H1 (cell line): ENCODE measurements around the gene PPM1F. TPM values are rescaled to one million over a fixed set of nuclear protein-coding genes. Genes with fewer than 3 reads are reported as not detected.

Experiments
- CTCF ChIA-PET: fragments of 300-600 bp; sonication (Branson Sonifier 250); formaldehyde crosslinking; loops from one replicate; lab custom pipeline; 2021; ENCODE audit not compliant: partially characterized antibody; lab: Charles Lee
- POLR2A ChIA-PET: fragments of 300-600 bp; sonication (Branson Sonifier 250); formaldehyde crosslinking; loops from one replicate; lab custom pipeline; 2021; ENCODE audit warnings: inconsistent platforms; ENCODE audit not compliant: partially characterized antibody; lab: Charles Lee
- DNase-seq, 2 experiments: peaks; one replicate each; pipeline versions ENCODE4 v3.0.0 to v3.0.0-alpha.2; 2010 to 2022; ENCODE audit warnings: low spot score in 2 of 2, low read depth in 1 of 2, mixed read lengths in 1 of 2
- FAIRE-seq: peaks from 2 replicates; lab custom pipeline; 2011; peaks lifted over from hg19 to GRCh38; lab: Jason Lieb, UNC
- H2AFZ ChIP-seq: 2 replicates; pipeline ENCODE4 v1.8.1; 2012; ENCODE audit warnings: low read length, inconsistent platforms
- H2AK5ac ChIP-seq: 2 replicates; pipeline ENCODE4 v1.6.1; 2013; ENCODE audit warnings: low read depth, low read length
- H2BK120ac ChIP-seq: replicated peaks from 2 replicates; pipeline ENCODE3; 2013; ENCODE audit warnings: low read depth, low read length, inconsistent platforms
- H2BK12ac ChIP-seq: 2 replicates; pipeline ENCODE4 v1.6.1; 2013; ENCODE audit warnings: low read depth, low read length
- H2BK15ac ChIP-seq: 2 replicates; pipeline ENCODE4 v1.6.1; 2013; ENCODE audit warnings: low read length
- H2BK20ac ChIP-seq: 2 replicates; pipeline ENCODE4 v1.6.1; 2013; ENCODE audit warnings: low read length
- H2BK5ac ChIP-seq: 2 replicates; pipeline ENCODE4 v1.6.1; 2013; ENCODE audit warnings: low read depth, low read length
- H3K14ac ChIP-seq: 2 replicates; pipeline ENCODE4 v1.6.1; 2013; ENCODE audit warnings: inconsistent platforms; ENCODE audit not compliant: insufficient read length
- H3K18ac ChIP-seq: 2 replicates; pipeline ENCODE4 v1.6.1; 2013; ENCODE audit warnings: low read length; ENCODE audit errors: extremely low read depth
- H3K23ac ChIP-seq: 2 replicates; pipeline ENCODE4 v1.6.1; 2013; ENCODE audit warnings: inconsistent platforms; ENCODE audit not compliant: insufficient read length
- H3K23me2 ChIP-seq: 2 replicates; pipeline ENCODE4 v1.6.1; 2013; ENCODE audit warnings: low read depth, low read length
- H3K27ac ChIP-seq: 2 replicates; pipeline ENCODE4 v1.6.1; 2011; ENCODE audit warnings: low read depth, low read length, inconsistent platforms
- H3K27me3 ChIP-seq, 4 experiments: replicated peaks in 1 of 4; 1 replicate in 1 of 4; 2 replicates in 3 of 4; pipeline versions ENCODE4 v1.6.1 to v1.8.1; 2011 to 2013; ENCODE audit warnings: low read length in 3 of 4, mild to moderate bottlenecking in 3 of 4, inconsistent platforms in 2 of 4, mixed read lengths in 2 of 4, moderate library complexity in 1 of 4; ENCODE audit not compliant: control insufficient read depth in 3 of 4, insufficient read depth in 3 of 4; ENCODE audit errors: extremely low read depth in 1 of 4
- H3K36me3 ChIP-seq, 4 experiments: 2 replicates each; pipeline versions ENCODE4 v1.6.1 to v1.8.1; 2011 to 2013; ENCODE audit warnings: mild to moderate bottlenecking in 4 of 4, low read length in 3 of 4, moderate library complexity in 2 of 4, control low read depth in 1 of 4, inconsistent platforms in 1 of 4; ENCODE audit not compliant: insufficient read depth in 4 of 4, control insufficient read depth in 2 of 4
- H3K4ac ChIP-seq: replicated peaks from 2 replicates; pipeline ENCODE3; 2013; ENCODE audit warnings: low read length, low read depth, mixed read lengths, inconsistent platforms; ENCODE audit not compliant: insufficient read length
- H3K4me1 ChIP-seq, 4 experiments: replicated peaks in 1 of 4; 1 replicate in 1 of 4; 2 replicates in 3 of 4; pipeline versions ENCODE4 v1.6.1 to v1.8.1; 2011 to 2013; ENCODE audit warnings: low read length in 3 of 4, inconsistent platforms in 2 of 4, mixed read lengths in 1 of 4; ENCODE audit not compliant: insufficient read depth in 4 of 4, control insufficient read depth in 3 of 4
- H3K4me2 ChIP-seq, 2 experiments: 2 replicates each; pipeline versions ENCODE4 v1.6.1 to v1.8.1; 2011 to 2013; ENCODE audit warnings: low read depth in 2 of 2, low read length in 2 of 2, control low read depth in 1 of 2, inconsistent platforms in 1 of 2, mild to moderate bottlenecking in 1 of 2; ENCODE audit not compliant: insufficient read depth in 1 of 2
- H3K4me3 ChIP-seq, 4 experiments: fragments of 200-600, 300-600 bp in 1 of 4; sonication (generic), shearing (Covaris generic), sonication (Bioruptor Twin) in 1 of 4; 2 replicates each; pipeline versions ENCODE4 v1.5.1 to v1.8.1; 2011 to 2016; ENCODE audit warnings: low read length in 4 of 4, low read depth in 3 of 4, control low read depth in 2 of 4, inconsistent platforms in 2 of 4, mild to moderate bottlenecking in 2 of 4, mixed read lengths in 1 of 4, moderate library complexity in 1 of 4; ENCODE audit not compliant: insufficient read depth in 2 of 4; ENCODE audit errors: extremely low read depth in 1 of 4
- H3K56ac ChIP-seq: replicated peaks from 2 replicates; pipeline ENCODE3; 2013; ENCODE audit warnings: low read depth, mild to moderate bottlenecking, mixed read lengths, low read length, inconsistent platforms; ENCODE audit not compliant: insufficient read length
- H3K79me1 ChIP-seq: 2 replicates; pipeline ENCODE4 v1.6.1; 2013; ENCODE audit warnings: low read depth, low read length, control low read depth
- H3K79me2 ChIP-seq, 2 experiments: 2 replicates each; pipeline versions ENCODE4 v1.6.1 to v1.8.1; 2012 to 2013; ENCODE audit warnings: low read length in 2 of 2, mild to moderate bottlenecking in 2 of 2, inconsistent platforms in 1 of 2; ENCODE audit not compliant: insufficient read depth in 2 of 2, control insufficient read depth in 1 of 2
- H3K9ac ChIP-seq, 4 experiments: replicated peaks in 1 of 4; 1 replicate in 1 of 4; 2 replicates in 3 of 4; pipeline versions ENCODE4 v1.6.1 to v1.8.1; 2011 to 2013; ENCODE audit warnings: low read depth in 3 of 4, low read length in 3 of 4, control low read depth in 2 of 4, mild to moderate bottlenecking in 2 of 4, moderate library complexity in 2 of 4, inconsistent platforms in 1 of 4; ENCODE audit errors: extremely low read depth in 1 of 4
- H3K9me3 ChIP-seq, 2 experiments: 2 replicates each; pipeline versions ENCODE4 v1.6.1 to v1.8.1; 2012 to 2013; ENCODE audit warnings: mild to moderate bottlenecking in 2 of 2, moderate library complexity in 2 of 2, control low read depth in 1 of 2, inconsistent platforms in 1 of 2, low read depth in 1 of 2, low read length in 1 of 2, mixed read lengths in 1 of 2; ENCODE audit not compliant: insufficient read depth in 2 of 2
- H4K20me1 ChIP-seq, 2 experiments: replicated peaks in 1 of 2; 2 replicates each; pipeline versions ENCODE3 to v1.8.1; 2011 to 2013; ENCODE audit warnings: inconsistent platforms in 2 of 2, low read length in 2 of 2, mild to moderate bottlenecking in 1 of 2; ENCODE audit not compliant: insufficient read depth in 2 of 2, control insufficient read depth in 1 of 2
- H4K5ac ChIP-seq: 2 replicates; pipeline ENCODE4 v1.6.1; 2013; ENCODE audit warnings: low read length, low read depth, mixed read lengths, inconsistent platforms; ENCODE audit not compliant: insufficient read length
- H4K8ac ChIP-seq: 2 replicates; pipeline ENCODE4 v1.8.0; 2013; ENCODE audit warnings: mild to moderate bottlenecking, moderate library complexity, low read length, inconsistent platforms; ENCODE audit not compliant: insufficient read depth; ENCODE audit errors: extremely low read depth
- H4K91ac ChIP-seq: replicated peaks from 2 replicates; pipeline ENCODE3; 2013; ENCODE audit warnings: low read length, mixed read lengths, inconsistent platforms; ENCODE audit not compliant: insufficient read length
- ATF3 ChIP-seq: IDR thresholded peaks from 2 replicates; pipeline ENCODE4 v1.6.1; 2011; ENCODE audit warnings: low read depth, mild to moderate bottlenecking, low read length; ENCODE audit not compliant: insufficient read depth
- CBX8 ChIP-seq: fragments of 300-800, 300-1000 bp; sonication (generic); IDR thresholded peaks from 2 replicates; pipeline ENCODE4 v1.7.1; 2016; ENCODE audit warnings: low read depth, low read length, borderline replicate concordance
- CHD1 ChIP-seq: IDR thresholded peaks from 2 replicates; pipeline ENCODE4 v1.6.1; 2012; ENCODE audit warnings: low read depth, low read length, improper control_type of control experiment
- EP300 ChIP-seq, 2 experiments: IDR thresholded peaks; 1 replicate in 1 of 2; 2 replicates in 1 of 2; pipeline ENCODE4 v1.6.1; 2011 to 2012; ENCODE audit warnings: low read depth in 2 of 2, low read length in 2 of 2, mild to moderate bottlenecking in 2 of 2, borderline replicate concordance in 1 of 2, inconsistent platforms in 1 of 2, moderate library complexity in 1 of 2
- JUN ChIP-seq: IDR thresholded peaks from 2 replicates; pipeline ENCODE4 v1.6.1; 2011; ENCODE audit warnings: low read depth, mild to moderate bottlenecking, improper control_type of control experiment, low read length
- JUND ChIP-seq: IDR thresholded peaks from 2 replicates; pipeline ENCODE4 v1.6.1; 2011; ENCODE audit warnings: mild to moderate bottlenecking, improper control_type of control experiment, low read length
- MAFK ChIP-seq: IDR thresholded peaks from 2 replicates; pipeline ENCODE4 v1.6.1; 2012; ENCODE audit warnings: low read depth, mild to moderate bottlenecking, improper control_type of control experiment, low read length
- POU5F1 ChIP-seq: IDR thresholded peaks from 2 replicates; pipeline ENCODE4 v1.6.1; 2011; ENCODE audit warnings: low read depth, mild to moderate bottlenecking, low read length, moderate library complexity
- RAD21 ChIP-seq, 2 experiments: IDR thresholded peaks in 1 of 2; conservative IDR thresholded peaks in 1 of 2; 2 replicates each; pipeline ENCODE4 v1.6.1; 2011; ENCODE audit warnings: low read depth in 2 of 2, low read length in 2 of 2, improper control_type of control experiment in 1 of 2, inconsistent platforms in 1 of 2, mild to moderate bottlenecking in 1 of 2, moderate library complexity in 1 of 2
- RNF2 ChIP-seq: fragments of 200-900, 300-1000 bp; sonication (generic); IDR thresholded peaks from 2 replicates; pipeline ENCODE4 v1.7.1; 2016; ENCODE audit warnings: borderline replicate concordance, low read depth, mild to moderate bottlenecking, antibody characterized with exemption, low read length; ENCODE audit not compliant: poor library complexity, severe bottlenecking; ENCODE audit errors: missing control alignments
- SP4 ChIP-seq: IDR thresholded peaks from 2 replicates; pipeline ENCODE4 v1.6.1; 2012; ENCODE audit warnings: low read length, inconsistent platforms
- TBP ChIP-seq: IDR thresholded peaks from 2 replicates; pipeline ENCODE4 v1.6.1; 2011; ENCODE audit warnings: low read depth, low read length, improper control_type of control experiment
- TCF12 ChIP-seq: IDR thresholded peaks from 2 replicates; pipeline ENCODE4 v1.6.1; 2011; ENCODE audit warnings: low read depth, mild to moderate bottlenecking, low read length
- WGBS, 2 experiments: shearing (Covaris generic) in 1 of 2; methylation state at CpG; one replicate each; pipeline versions ENCODE4 v1.1.6 to v1.1.7; 2013 to 2015; ENCODE audit warnings: low lambda C conversion rate in 2 of 2, mixed read lengths in 2 of 2, inconsistent platforms in 1 of 2, low coverage in 1 of 2, missing lambda C conversion rate in 1 of 2; ENCODE audit not compliant: insufficient replicate concordance in 2 of 2, insufficient coverage in 1 of 2, insufficient read length in 1 of 2; ENCODE audit errors: extremely low coverage in 1 of 2, missing lambda C conversion rate in 1 of 2; 5-methylcytosine and 5-hydroxymethylcytosine counted together
- polyA plus RNA-seq, 7 experiments: library from polyadenylated mRNA; depleted of rRNA in 3 of 7; stranded (reverse) in 5 of 7; unstranded in 2 of 7; fragments of >200 nt in 5 of 7; fragments of 200-250 nt in 2 of 7; gene quantifications; 1 replicate in 5 of 7; 2 replicates in 1 of 7; 4 replicates in 1 of 7; pipeline versions ENCODE4 v1.2.1 to v1.2.3, GENCODE V29; 2011 to 2013; ENCODE audit warnings: missing spikeins in 2 of 7, mixed read lengths in 2 of 7
- total RNA-seq: library from RNA; stranded (reverse); fragmentation: NEBNext Ultra II Directional; extraction: Animal tissue kit (Norgen Biotek cat#: 25700); gene quantifications from 2 replicates; pipeline ENCODE4 v1.2.1, GENCODE V29; 2021

The PPM1F gene
- total and polyA plus RNA-seq, 2 of the 8 experiments (the other 6 are each of a cell fraction or from before 2014, with no cell fraction given): 12.4 to 22.8 TPM

- no peak overlapping the region for H2BK15ac ChIP-seq
- no peaks in the 10 kb centered on the region for H3K9me3 ChIP-seq
- peaks cover 7% of the 10 kb centered on the region for H3K79me1 ChIP-seq
- no peak overlapping the region for H3K27ac ChIP-seq
- H3K23ac ChIP-seq: no peak overlapping the region
- POLR2A ChIA-PET: no interaction called here
- CTCF ChIA-PET: no interaction called here
- H3K36me3 ChIP-seq: peaks cover 17 to 28% (median 22%) of the 10 kb centered on the region in 4 experiments
- 89% methylated on average over 5 of the region's 5 CpGs; no CpG with 5 or more reads in 1 of the 2 experiments for WGBS, 2 experiments
- 0 out of 7 replicates have a peak, but pooled peaks cover 0 to 2% (median 0%) of the 10 kb centered on the region in 4 experiments for H3K4me1 ChIP-seq
- no peak overlapping the region for H2BK12ac ChIP-seq
- no peak overlapping the region for H4K5ac ChIP-seq
- no peak overlapping the region for H4K91ac ChIP-seq
- H2BK20ac ChIP-seq: no peak overlapping the region
- no peak overlapping the region for H3K4me3 ChIP-seq
- DNase-seq (no peak), FAIRE-seq (no peak)
- no peak overlapping the region for H3K4me2 ChIP-seq
- no peaks in the 10 kb centered on the region for H3K23me2 ChIP-seq
- no peak overlapping the region for H3K9ac ChIP-seq
- H2BK5ac ChIP-seq: no peak overlapping the region
- no peak overlapping the region for H2BK120ac ChIP-seq
- no peak overlapping the region for H3K14ac ChIP-seq
- H3K27me3 ChIP-seq: peaks cover 0 to 7% (median 0%) of the 10 kb centered on the region in 4 experiments; a peak in 2 of 7 replicates
- no peak overlapping the region for H2AFZ ChIP-seq
- no peak overlapping the region; the same call in 1 of the 2 replicates for H4K8ac ChIP-seq
- no peaks in the 10 kb centered on the region for H3K79me2 ChIP-seq
- H3K56ac ChIP-seq: no peak overlapping the region
- H3K18ac ChIP-seq: no peak overlapping the region
- no peak overlapping the region for H3K4ac ChIP-seq
- H4K20me1 ChIP-seq: peaks cover 6 to 43% of the 10 kb centered on the region in 2 experiments
- no peak overlapping the region for H2AK5ac ChIP-seq
- no peak for TF ChIP-seq POU5F1
- no peak for TF ChIP-seq CHD1
- no peak for TF ChIP-seq JUN
- TF ChIP-seq EP300 (IDR thresholded peaks at IDR 0.05; ENCODE audit: borderline replicate concordance in 1 of 2, low read depth in 2 of 2, low read length in 2 of 2): no peak
- no peak for TF ChIP-seq ATF3
- no peak for TF ChIP-seq RNF2
- TF ChIP-seq TCF12: no peak
- no peak for TF ChIP-seq RAD21 (IDR thresholded peaks at IDR 0.05 in 1 of 2, conservative IDR thresholded peaks at IDR 0.05 in 1 of 2; ENCODE audit: low read depth in 2 of 2, low read length in 2 of 2)
- no peak for TF ChIP-seq SP4
- no peak for TF ChIP-seq CBX8
- TF ChIP-seq TBP: no peak
- TF ChIP-seq JUND: no peak
- TF ChIP-seq MAFK: no peak
Observed at GRCh38 chr22:21975854-21976345, 23.3 kb upstream of the PPM1F start.
